Posterior cingulate gyrus (tissue), 11 donors: ENCODE measurements around the gene NUB1.
"Not testable (repeated sequence)": the region's sequence is repeated elsewhere in the genome, so short reads cannot be mapped to it uniquely, and the experiment has no call there.

Source experiments
- DNase-seq, 10 donors: peaks; one replicate each; pipeline versions ENCODE4 v3.0.0 to v3.0.0-alpha.2; 2020 to 2021; ENCODE audit warnings: mixed read lengths in 3 of 10
- intact Hi-C: fragments of 100-400 bp; cut with DNase I; formaldehyde crosslinking; loops from one replicate; pipeline ENCODE4 v1.15.1; 2023

Gene NUB1

DNA sequence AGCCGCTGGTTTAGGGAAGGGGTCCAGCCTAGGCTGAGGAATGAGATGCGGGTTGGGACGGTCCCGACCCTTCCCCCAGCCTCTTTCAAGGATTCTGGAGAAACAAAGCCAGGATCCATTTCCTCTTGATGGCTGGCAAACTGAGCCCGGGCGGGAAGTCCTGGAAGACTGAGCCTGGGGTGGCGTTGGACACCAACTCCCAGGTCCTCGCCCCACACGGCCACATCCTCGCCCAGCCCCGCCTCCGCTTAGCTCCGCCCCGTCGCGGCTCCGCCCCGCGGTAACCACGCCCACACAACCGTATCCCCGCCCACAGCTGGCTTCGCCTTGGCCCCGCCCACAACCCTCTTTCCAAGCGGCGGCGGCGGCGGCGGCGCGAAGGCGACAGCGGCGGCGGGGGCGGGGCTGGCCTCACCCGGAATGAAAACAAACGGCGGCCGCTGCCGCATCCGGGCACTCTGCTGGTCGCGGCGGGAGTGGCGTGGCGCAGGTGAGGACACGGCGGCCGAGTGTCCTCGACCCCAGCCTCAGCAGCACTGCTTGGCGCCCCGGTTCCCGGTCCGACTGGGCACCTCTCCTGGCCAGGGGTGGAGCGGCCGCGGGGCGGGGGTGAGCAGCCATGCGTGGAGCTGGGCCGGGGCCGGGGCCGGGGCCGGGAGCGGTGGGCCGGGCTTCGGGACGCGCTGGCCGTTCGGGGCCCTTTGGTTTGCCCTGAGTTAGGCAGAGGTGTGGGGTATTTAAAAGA is at the start of gene NUB1:
Gene NUB1 (plus strand): TSS at position 456 of the 745 bp plus-strand sequence. CDS start 3,538 bp downstream, outside the sequence.
- DNase-seq: peak; percentile 83 to 99 (median 94)
- intact Hi-C loops: no loop called here

GRCh38 chr7:151292850-151293249 is 48.8 kb upstream of the NUB1 start:
- DNase-seq: peak in 1 of 10 donors; percentile 16
- intact Hi-C loops: no loop called here

DNA sequence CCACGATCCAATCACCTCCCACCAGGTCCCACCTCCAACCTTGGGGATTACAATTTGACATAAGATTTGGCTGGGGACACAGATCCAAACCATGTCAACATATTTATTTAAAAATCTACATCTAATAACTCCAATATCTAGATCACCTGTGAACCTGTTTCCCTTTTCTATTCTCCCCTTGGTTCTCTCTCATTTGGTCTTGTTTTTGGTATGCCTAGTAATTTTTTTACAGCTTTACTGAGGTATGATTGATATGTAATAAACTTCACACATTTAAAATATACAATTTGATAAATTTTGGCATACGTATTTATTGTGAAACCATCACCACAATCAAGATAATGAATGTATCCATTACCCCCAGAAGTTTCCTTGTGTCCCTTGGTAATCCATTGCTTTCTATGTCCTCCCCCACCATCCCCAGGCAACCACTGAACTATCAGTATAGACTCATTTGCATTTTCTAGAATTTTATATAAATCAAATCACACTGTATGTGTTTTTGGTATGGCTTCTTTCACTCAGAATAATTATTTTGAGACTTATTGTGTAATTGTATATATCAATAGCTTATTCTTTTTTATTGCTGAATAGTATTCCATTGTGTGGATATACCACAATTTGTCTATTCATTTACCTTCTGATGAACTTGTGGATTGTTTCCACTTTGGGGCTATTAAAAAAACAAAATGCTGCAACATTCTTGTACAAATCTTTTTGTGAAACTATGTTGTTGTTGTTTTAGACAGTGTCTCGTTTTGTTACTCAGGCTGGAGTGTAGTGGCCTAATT is 45.2 kb upstream of the NUB1 start:
- intact Hi-C loops: no loop called here
- DNase-seq: peak in 1 of 10 donors; percentile 5

- intact Hi-C loops: no loop called here
- no peak for DNase-seq
These were observed 42.8 kb upstream of the NUB1 start for GRCh38 chr7:151298765-151299164.

- DNase-seq: peak in 1 of 10 donors; percentile 16
- intact Hi-C loops: no loop called here
These were observed 42.1 kb upstream of the NUB1 start for GRCh38 chr7:151299530-151299929.

DNA sequence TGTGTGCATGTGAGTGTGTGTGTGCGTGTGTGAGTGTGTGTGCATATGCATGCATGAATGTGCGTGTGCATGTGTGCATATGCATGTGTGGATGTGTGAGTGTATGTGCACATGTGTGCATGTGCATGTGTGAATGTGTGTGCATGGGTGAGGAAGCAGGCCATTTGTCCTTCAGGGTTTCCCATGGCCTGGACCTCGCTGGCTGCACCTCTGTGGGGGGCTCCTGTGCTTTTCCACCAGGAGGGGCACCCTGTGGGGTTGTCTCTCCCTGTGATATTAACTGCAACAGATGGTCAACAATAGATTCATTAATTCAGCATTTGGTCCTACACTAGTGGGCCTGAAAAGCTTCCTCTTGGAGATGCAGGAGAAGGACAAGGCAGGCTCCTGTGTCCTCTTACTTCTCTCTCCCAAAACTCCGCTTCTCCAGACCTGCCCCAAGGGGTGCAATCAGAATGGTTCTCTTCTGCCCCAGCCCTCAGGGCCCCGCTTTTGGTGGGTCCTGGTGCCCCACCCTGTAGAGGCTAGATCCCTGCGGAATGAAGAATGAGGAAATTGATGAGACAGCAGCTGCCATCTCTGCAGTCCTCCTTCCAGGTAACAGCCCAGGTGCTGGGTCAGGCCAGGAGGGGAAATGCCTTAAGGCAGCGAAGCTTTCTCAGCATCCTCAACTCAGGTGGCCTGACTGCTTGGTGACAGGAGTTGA is 41.5 kb upstream of the NUB1 start:
- no peak for DNase-seq
- intact Hi-C loops: loop anchor here (5.0 to 10.0 kb wide), 2 partner anchors 128 to 175 kb away; no protein-coding TSS in a partner anchor

DNA sequence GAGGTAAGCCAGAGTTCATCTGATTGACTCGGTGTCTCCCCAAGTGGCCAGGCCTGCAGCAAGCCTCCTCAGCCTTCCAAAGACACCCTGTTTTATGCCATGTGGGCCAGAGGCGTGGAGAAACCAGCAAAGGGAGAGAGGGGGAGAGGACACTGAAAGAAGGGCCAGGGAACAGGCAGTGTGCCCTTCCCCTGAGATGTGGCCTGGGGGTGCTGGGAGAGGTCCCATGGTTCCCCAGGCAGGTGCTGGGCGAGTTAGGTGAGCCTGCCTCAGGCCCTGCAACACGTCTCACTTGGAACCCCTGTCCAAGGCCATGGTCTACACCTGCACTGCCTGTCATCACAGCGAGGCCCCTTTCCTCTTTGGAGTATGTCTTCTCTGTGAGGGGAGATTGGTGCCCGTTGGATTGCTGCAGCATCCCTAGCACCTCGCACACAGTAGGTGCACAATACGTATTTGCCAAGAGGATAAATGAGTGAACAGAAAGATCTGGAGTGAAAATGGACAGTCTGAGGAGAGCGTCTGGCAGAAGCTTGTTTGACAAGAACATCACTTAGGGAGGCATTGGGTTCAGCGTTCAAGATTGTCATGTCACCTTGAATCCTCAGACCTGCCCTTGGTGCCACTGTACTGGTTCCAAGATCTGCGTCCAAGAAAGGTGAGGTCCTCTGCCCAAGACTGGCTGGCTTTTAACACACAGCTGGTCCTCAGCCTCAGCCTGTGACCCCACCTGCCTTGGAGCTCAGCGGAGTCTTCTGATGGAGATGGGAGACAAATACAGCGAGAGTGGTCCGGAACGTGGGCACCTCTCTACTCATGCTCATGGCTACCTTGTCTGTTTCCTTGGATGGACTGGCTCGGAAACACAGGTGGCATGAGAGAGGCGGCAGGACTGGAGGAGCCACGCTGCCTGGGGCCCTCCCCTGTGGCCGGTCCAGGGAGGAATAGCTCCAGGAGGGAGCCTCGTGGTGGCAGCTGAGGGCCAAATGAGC is 39.8 kb upstream of the NUB1 start:
- no peak for DNase-seq
- intact Hi-C loops: loop anchor here (2.0 to 10.0 kb wide), 3 partner anchors 57 to 177 kb away; no protein-coding TSS in a partner anchor

DNA sequence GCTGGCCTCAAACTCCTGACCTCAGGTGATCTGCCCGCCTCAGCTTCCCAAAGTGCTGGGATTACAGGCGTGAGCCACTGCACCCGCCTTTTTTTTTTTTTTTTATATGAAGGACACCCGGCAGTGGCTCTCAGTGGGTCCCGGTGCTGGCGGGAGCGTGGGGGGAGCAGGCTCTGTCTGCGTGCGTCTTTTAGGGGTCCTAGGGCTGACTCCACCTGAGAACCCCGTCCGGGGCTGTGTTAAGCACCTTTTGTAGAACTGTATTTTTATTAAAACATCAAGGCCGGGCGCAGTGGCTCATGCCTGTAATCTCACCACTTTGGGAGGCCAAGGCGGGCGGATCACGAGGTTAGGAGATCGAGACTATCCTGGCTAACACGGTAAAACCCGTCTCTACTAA is 37.4 kb upstream of the NUB1 start:
- intact Hi-C loops: loop anchor here (5.0 to 10.0 kb wide), 2 partner anchors 132 to 179 kb away; no protein-coding TSS in a partner anchor
- DNase-seq: not testable (repeated sequence)

GRCh38 chr7:151304856-151305255 is 36.8 kb upstream of the NUB1 start:
- intact Hi-C loops: loop anchor here (5.0 to 10.0 kb wide), 2 partner anchors 133 to 180 kb away; no protein-coding TSS in a partner anchor
- no peak for DNase-seq

GRCh38 chr7:151306374-151306773 is 35.2 kb upstream of the NUB1 start:
- intact Hi-C loops: loop anchor here (10.0 kb wide), 1 partner anchor 182 kb away; no protein-coding TSS in a partner anchor
- no peak for DNase-seq

GRCh38 chr7:151306860-151307259 is 34.8 kb upstream of the NUB1 start:
- intact Hi-C loops: loop anchor here (10.0 kb wide), 1 partner anchor 182 kb away; no protein-coding TSS in a partner anchor
- no peak for DNase-seq

DNA sequence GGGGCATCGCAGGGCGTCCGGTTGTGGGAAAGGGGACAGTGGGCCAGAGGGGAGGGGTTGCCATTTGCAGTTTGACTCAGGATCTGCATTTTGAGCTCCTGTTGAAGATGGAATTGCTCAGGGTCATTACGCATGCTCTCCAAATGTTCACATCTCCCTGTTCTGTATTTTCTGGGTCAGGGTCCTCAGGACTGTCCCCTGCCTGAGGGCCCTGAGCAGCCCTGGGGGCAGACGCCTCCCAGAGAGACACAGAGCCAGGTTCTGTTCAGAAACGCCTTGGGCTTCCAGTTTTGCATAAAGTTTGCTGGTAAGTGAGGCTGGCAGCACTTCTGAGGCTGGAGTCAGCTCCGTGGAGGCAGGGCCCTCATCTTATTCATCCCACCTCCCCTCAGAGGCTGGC is 34.1 kb upstream of the NUB1 start:
- intact Hi-C loops: loop anchor here (10.0 kb wide), 1 partner anchor 183 kb away; no protein-coding TSS in a partner anchor
- no peak for DNase-seq

- no peak for DNase-seq
- intact Hi-C loops: loop anchor here (10.0 kb wide), 1 partner anchor 183 kb away; no protein-coding TSS in a partner anchor
These were observed 33.4 kb upstream of the NUB1 start for GRCh38 chr7:151308256-151308655.

GRCh38 chr7:151308791-151309190 is 32.8 kb upstream of the NUB1 start:
- DNase-seq: no peak
- intact Hi-C loops: loop anchor here (10.0 kb wide), 1 partner anchor 184 kb away; no protein-coding TSS in a partner anchor

DNA sequence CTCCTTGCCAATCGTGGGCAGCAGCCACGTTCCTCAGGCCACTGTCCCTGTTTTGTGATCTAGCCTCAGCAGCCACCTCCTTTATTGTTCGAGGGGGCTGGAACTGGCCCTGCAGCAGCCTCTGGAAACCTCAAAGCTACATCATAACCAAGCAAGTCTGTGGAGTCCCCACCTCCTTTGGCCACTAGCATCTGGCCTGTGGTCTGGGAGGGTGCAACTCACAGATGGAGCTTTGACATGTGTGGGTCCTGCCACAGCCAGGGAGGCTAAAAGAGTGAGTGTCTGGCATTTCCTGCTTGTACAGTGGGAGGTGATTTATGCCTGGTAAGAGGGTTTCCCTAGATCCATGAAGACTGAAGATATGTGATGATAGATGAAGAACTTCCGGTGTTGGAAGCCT is 32.3 kb upstream of the NUB1 start:
- DNase-seq: no peak
- intact Hi-C loops: loop anchor here (10.0 kb wide), 1 partner anchor 185 kb away; no protein-coding TSS in a partner anchor

DNA sequence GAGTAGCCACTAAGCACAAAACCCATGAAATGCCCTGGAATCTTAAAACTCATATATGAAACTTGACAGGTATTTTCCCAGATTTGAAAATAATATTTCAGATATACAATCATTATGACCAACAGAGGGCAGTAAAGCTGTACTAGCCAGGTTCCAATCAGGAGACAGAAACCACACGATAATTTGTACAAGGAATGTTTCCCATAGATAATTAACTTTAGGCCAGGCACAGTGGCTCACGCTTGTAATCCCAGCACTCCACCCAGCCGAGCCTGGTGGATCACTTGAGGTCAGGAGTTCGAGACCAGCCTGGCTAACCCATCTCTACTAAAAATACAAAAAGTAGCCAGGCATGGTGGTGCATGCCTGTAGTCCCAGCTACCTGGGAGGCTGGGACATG is 31.0 kb upstream of the NUB1 start:
- intact Hi-C loops: no loop called here
- DNase-seq: no peak

- no peak for DNase-seq
- intact Hi-C loops: no loop called here
These were observed 30.2 kb upstream of the NUB1 start for GRCh38 chr7:151311294-151311864.

DNA sequence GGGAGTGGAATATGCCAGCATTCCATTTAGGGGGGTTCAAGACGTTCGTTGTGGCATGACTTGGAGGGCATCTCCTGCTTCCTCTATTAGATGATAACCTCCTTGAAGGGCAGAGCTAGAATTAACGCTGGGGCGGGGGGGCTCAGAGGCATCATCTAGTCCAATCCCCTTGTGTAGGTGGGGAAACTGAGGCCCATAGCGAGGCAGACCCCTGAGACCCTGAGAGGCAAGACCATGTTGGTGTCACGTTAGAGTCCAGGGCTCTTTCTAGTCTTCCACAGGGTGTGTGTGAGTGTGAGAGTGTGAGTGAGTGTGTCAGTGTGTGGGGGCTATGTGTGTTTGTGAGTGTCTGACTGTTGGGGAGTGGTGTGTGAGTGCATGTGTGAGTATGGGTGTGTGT is 29.3 kb upstream of the NUB1 start:
- DNase-seq: no peak
- intact Hi-C loops: no loop called here
